CD4-positive, alpha-beta memory T cell (primary cell): Measurements from ENCODE around the gene PDE1A. TPM values are rescaled to one million over a fixed set of nuclear protein-coding genes. Genes with fewer than 3 reads are reported as not detected.

Experiments
- CTCF ChIA-PET: fragments of 350-600 bp; sonication (Branson Sonifier 250); formaldehyde crosslinking; loops from one replicate; lab custom pipeline; 2021; ENCODE audit warnings: inconsistent platforms; ENCODE audit not compliant: partially characterized antibody; lab: Charles Lee
- POLR2A ChIA-PET: fragments of 350-600 bp; sonication (Branson Sonifier 250); formaldehyde crosslinking; loops from one replicate; lab custom pipeline; 2021; ENCODE audit not compliant: partially characterized antibody; lab: Charles Lee
- DNase-seq, 5 donors: peaks; one replicate each; pipeline versions ENCODE4 v3.0.0 to v3.0.0-alpha.2; 2020 to 2022; ENCODE audit warnings: mixed read lengths in 1 of 5
- H3K27ac ChIP-seq: one replicate; pipeline ENCODE4 v1.7.0; 2013; ENCODE audit warnings: low read depth, low read length
- H3K27me3 ChIP-seq: 2 replicates; pipeline ENCODE4 v1.7.0; 2013; ENCODE audit warnings: mild to moderate bottlenecking, low read length, moderate library complexity; ENCODE audit not compliant: insufficient read depth
- H3K36me3 ChIP-seq: 2 replicates; pipeline ENCODE4 v1.7.0; 2013; ENCODE audit warnings: mild to moderate bottlenecking, low read length, moderate library complexity; ENCODE audit not compliant: insufficient read depth
- H3K4me1 ChIP-seq: 2 replicates; pipeline ENCODE4 v1.7.0; 2013; ENCODE audit warnings: mild to moderate bottlenecking, low read length, moderate library complexity; ENCODE audit not compliant: insufficient read depth
- H3K4me3 ChIP-seq, 2 donors: one replicate each; pipeline ENCODE4 v1.7.0; 2013; ENCODE audit warnings: low read length in 2 of 2, mild to moderate bottlenecking in 1 of 2
- H3K9me3 ChIP-seq, 2 donors: one replicate each; pipeline ENCODE4 v1.7.0; 2013; ENCODE audit warnings: low read length in 2 of 2, control low read depth in 1 of 2; ENCODE audit not compliant: control insufficient read depth in 1 of 2
- H3K27ac Mint-ChIP-seq, 7 donors: one replicate each; pipeline ENCODE4 v1.8.0; 2020 to 2021; ENCODE audit warnings: mixed read lengths in 7 of 7, mild to moderate bottlenecking in 6 of 7, inconsistent platforms in 3 of 7, moderate library complexity in 3 of 7
- H3K27me3 Mint-ChIP-seq, 2 donors: one replicate each; pipeline ENCODE4 v1.8.0; 2020 to 2021; ENCODE audit warnings: mixed read lengths in 2 of 2
- H3K36me3 Mint-ChIP-seq, 2 donors: one replicate each; pipeline ENCODE4 v1.8.0; 2020 to 2021; ENCODE audit warnings: mixed read lengths in 2 of 2, inconsistent platforms in 1 of 2, mild to moderate bottlenecking in 1 of 2
- H3K4me1 Mint-ChIP-seq, 4 donors: one replicate each; pipeline ENCODE4 v1.8.0; 2020 to 2021; ENCODE audit warnings: mixed read lengths in 4 of 4, mild to moderate bottlenecking in 1 of 4
- H3K4me3 Mint-ChIP-seq, 8 donors: one replicate each; pipeline ENCODE4 v1.8.0; 2020 to 2021; ENCODE audit warnings: mixed read lengths in 8 of 8, mild to moderate bottlenecking in 7 of 8, moderate library complexity in 6 of 8, inconsistent platforms in 3 of 8
- H3K9me3 Mint-ChIP-seq, 8 donors: one replicate each; pipeline ENCODE4 v1.8.0; 2020 to 2021; ENCODE audit warnings: mixed read lengths in 8 of 8, mild to moderate bottlenecking in 5 of 8, inconsistent platforms in 3 of 8, moderate library complexity in 1 of 8
- intact Hi-C: fragments of 100-400 bp; cut with micrococcal nuclease; formaldehyde crosslinking; loops from one replicate; pipeline ENCODE4 v1.15.1; 2023
- polyA plus RNA-seq, 2 donors: library from polyadenylated mRNA; unstranded; fragments of 300-500 nt; fragmentation: Illumina TruSeq; gene quantifications; one replicate each; pipeline ENCODE4 v1.2.3, GENCODE V29; 2021
- total RNA-seq, 2 experiments: library from RNA; stranded (reverse); gene quantifications; one replicate each; pipeline ENCODE4 v1.2.3, GENCODE V29; 2021

PDE1A gene
- total and polyA plus RNA-seq, 4 experiments from 2014 or later: not detected

- Mint-ChIP-seq H3K27me3 (peaks cover 7% of the 10 kb centered on the region in 2 donors), H3K9me3 (peaks cover 0 to 6% (median 0%) of the 10 kb centered on the region in 8 donors), H3K36me3 (no peaks in the 10 kb centered on the region), H3K4me1 (no peaks in the 10 kb centered on the region), H3K27ac (no peak overlapping the region), H3K4me3 (no peak overlapping the region)
- Histone ChIP-seq H3K27me3 (no peaks in the 10 kb centered on the region), H3K27ac (no peak overlapping the region), H3K4me3 (no peak overlapping the region), H3K4me1 (no peaks in the 10 kb centered on the region), H3K9me3 (no peaks in the 10 kb centered on the region), H3K36me3 (no peaks in the 10 kb centered on the region)
- no peak for DNase-seq
- intact Hi-C loops: no loop called here
- CTCF ChIA-PET: no interaction called here
- POLR2A ChIA-PET: no interaction called here
Measured at GRCh38 chr2:182097571-182098164, 329.2 kb downstream of the PDE1A start.

DNA sequence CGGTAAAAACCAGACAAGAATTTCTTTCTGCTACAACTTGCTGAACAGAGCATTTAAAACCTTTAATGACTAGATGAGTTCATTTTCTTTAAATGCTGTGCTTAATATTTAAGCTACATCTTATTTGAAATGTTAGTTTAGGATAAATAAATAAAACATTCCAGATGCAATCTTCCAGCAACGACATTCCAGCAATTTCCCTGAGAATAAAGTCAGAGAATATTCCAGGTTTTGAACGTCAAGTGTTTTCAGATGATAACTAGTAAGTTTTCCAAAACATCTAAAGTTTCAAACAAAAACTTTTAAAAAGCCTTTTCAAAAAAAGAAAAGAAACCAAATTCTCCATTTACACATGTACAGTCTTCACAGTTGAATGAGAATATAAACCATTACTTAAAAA, 336.4 kb downstream of the PDE1A start:
- Mint-ChIP-seq H3K27me3 (peaks cover 6 to 7% of the 10 kb centered on the region in 2 donors), H3K4me1 (no peaks in the 10 kb centered on the region), H3K9me3 (peaks cover 0 to 6% (median 1%) of the 10 kb centered on the region in 8 donors), H3K27ac (no peak overlapping the region), H3K4me3 (no peak overlapping the region), H3K36me3 (no peaks in the 10 kb centered on the region)
- Histone ChIP-seq H3K9me3 (no peaks in the 10 kb centered on the region), H3K27ac (no peak overlapping the region), H3K27me3 (no peaks in the 10 kb centered on the region), H3K4me1 (no peaks in the 10 kb centered on the region), H3K36me3 (no peaks in the 10 kb centered on the region), H3K4me3 (no peak overlapping the region)
- ChIA-PET CTCF (interaction anchor here (0.5 kb wide), 1 partner anchor 14 kb away, joined by 3 read pairs; no protein-coding TSS in a partner anchor), POLR2A (no interaction called here)
- no peak for DNase-seq
- intact Hi-C loops: no loop called here
